Activated CD4-positive, alpha-beta T cell treated with anti-CD3 and anti-CD28 coated beads, Interleukin-2, amount 50 U/mL, for 1 hour (primary cell): ENCODE results near the gene HDAC6.
"Not testable (repeated sequence)": the region's sequence is repeated elsewhere in the genome, so short reads cannot be mapped to it uniquely, and the experiment has no call there.

Experiments
- DNase-seq: peaks from one replicate; pipeline ENCODE4 v3.0.0-alpha.2; 2020

Gene HDAC6

DNA sequence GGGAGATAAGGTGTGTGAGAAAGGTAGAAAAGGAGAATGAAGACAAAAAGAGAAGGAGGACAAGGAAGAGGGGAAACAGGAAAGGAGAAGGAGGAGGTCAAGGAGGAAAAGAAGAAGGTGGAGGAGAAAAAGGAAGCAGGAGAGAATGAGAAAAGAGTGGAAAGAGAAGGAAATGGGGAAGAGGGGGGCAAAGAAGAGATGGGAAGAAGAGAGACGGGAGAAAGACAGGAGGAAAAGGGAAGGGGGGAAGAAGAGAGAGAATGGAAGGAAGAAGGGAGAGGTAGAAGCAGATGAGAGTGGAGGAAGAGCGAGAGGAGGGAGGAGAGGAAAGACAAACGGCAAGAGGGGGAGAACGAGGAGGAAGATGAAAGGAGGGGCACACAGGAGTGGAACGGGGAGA is 11.4 kb upstream of the HDAC6 start:
- DNase-seq: no peak

- no peak for DNase-seq
These were observed 10.6 kb upstream of the HDAC6 start for GRCh38 chrX:48791063-48791820.

GRCh38 chrX:48792219-48792618 is 9.6 kb upstream of the HDAC6 start:
- DNase-seq: no peak

GRCh38 chrX:48793935-48794334 is 7.9 kb upstream of the HDAC6 start:
- no peak for DNase-seq

DNA sequence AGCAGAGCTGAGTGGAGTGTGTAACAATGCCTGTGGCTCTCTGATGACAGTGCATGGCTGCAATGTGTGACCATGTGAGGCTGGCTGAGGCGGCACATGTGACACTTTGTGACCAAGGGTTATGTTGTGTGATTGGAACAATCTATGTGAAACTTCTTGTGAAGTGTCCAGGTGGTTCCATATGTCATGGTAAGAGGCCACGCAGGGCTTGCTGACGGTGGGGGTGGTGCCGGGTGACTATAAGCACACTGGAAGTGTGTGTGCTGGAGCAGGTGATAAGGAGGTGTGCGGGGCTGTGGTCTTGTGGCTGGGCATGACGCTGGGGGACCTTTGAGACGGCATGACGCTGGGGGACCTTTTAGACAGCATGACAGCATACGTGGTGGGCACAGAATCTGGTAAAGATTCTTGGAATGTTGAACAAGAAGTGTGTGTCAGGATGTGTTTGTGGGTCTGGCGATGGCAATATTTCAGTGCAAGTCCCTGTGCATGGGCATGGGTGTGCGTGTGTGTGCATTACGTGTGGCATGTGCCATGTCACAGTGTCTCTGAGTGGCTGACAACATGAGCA is 7.4 kb upstream of the HDAC6 start:
- no peak for DNase-seq

- DNase-seq: no peak
These were observed 6.9 kb upstream of the HDAC6 start for GRCh38 chrX:48794911-48795515.

- DNase-seq: no peak
These were observed 3.5 kb upstream of the HDAC6 start for GRCh38 chrX:48798318-48798717.

DNA sequence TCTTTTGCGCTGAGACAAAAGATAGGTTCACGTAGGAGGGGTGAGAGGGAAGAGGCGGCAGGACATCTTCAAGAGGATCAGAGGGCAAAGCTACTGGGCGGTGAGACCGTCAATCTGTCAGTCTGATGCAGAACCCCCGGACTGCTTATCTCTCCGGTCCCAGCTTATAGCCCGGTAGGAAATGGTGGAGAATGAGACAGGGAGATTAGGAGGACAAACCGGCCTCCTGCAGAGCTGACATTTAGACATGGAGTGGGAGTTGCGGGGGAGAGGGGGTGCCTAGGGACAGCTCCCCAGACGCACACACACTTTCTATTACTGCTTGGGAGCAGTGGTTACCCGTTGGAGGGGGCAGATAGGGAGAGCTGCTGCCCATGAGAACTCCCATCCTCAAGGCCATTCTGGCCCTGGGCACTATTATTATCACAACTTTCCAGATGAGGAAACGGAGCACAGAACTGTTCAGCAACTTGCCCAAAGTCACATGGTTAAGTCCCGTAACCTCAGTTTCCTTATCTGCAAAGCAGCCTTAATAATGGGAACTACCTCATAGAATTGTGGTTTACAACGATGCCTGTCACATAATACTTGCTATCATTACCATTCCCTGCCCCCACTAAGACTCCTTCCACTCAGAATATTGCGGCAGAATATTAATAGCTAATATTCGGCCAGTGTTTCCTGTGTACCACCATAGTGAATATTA is 1.1 kb upstream of the HDAC6 start:
- DNase-seq: no peak

DNA sequence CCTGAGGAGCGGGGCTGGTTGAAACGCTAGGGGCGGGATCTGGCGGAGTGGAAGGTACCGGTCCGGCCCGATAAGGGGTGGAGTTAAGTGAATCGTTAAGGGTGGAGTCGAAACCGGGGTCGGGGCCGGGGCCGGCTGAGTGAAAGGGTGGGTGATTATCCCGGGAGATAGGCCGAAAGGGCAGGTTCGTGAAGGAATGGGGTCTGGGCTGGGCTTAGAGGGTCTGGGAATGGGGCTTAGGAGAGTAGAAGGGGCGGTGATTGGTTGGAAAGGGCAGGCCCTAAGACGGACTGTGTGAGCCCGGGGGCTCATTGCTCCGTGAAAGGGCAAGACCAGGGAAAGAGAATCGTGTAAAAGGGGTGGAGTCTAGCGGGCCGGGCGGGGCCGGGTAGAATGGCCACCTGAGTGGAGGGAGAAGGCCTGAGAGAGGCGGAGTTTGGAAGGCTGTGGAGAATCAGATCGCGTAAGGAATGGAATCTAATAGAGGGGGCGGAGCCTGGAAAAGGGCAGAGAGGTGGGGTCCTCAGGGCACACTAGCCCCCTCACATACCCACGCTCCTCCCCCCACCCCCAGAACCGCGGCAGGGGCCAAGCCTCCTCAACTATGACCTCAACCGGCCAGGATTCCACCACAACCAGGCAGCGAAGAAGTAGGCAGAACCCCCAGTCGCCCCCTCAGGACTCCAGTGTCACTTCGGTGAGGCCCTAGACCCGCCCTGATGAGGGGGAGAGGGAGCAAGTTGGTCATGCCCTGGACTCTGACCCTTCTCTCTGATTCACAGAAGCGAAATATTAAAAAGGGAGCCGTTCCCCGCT is 430 bp downstream of the HDAC6 start:
- peak; percentile 39 for DNase-seq

GRCh38 chrX:48802905-48803200 is 986 bp downstream of the HDAC6 start:
- DNase-seq: no peak

DNA sequence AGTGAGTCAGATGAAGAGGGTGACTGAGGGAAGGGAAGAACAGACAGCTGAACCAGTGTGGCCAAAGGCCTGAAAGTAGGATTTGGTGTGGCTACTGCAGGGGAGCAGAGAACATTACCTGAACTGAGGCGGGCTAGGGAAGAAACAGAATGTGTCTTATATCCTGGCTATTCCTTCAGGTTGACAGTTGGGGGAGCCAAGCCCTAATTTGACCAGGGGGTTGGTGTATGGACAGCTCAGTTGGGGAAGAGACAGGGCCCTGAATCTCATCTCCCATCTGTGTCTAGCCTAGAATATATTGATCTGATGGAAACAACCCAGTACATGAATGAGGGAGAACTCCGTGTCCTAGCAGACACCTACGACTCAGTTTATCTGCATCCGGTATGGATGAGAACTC is 4.2 kb downstream of the HDAC6 start:
- DNase-seq: no peak

- no peak for DNase-seq
These were observed 11.8 kb downstream of the HDAC6 start for GRCh38 chrX:48813644-48814043.

GRCh38 chrX:48814722-48815121 is 12.9 kb downstream of the HDAC6 start:
- no peak for DNase-seq

- no peak for DNase-seq
These were observed 13.4 kb downstream of the HDAC6 start for GRCh38 chrX:48815266-48815665.

DNA sequence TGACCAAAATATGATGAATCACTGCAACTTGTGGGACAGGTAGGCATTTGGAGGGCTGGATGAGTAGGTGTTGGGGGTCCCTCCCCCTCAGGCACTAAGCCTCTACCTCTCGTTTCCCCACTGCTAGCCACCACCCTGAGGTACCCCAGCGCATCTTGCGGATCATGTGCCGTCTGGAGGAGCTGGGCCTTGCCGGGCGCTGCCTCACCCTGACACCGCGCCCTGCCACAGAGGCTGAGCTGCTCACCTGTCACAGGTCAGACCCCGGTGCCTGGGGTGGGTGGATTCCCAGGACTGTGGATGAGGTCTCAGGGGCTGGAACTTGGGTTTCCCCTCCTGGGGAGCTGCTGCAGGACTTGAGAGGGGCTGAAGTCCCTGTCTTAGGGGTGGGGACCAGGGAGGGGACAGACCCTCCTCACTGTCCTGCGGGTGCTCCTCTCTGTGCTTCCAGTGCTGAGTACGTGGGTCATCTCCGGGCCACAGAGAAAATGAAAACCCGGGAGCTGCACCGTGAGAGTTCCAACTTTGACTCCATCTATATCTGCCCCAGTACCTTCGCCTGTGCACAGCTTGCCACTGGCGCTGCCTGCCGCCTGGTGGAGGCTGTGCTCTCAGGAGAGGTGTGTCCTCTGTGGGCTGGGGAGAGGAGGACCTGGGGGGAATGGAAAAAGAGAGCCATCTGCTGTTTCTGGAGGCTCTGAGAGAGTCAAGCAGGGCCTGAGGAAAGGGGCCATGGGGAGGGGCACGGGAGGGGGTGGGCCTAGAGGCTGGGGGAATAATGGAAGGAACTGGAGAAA is 14.3 kb downstream of the HDAC6 start:
- no peak for DNase-seq

GRCh38 chrX:48818098-48818497 is 16.2 kb downstream of the HDAC6 start:
- no peak for DNase-seq

GRCh38 chrX:48818866-48819265 is 17.0 kb downstream of the HDAC6 start:
- no peak for DNase-seq

- DNase-seq: not testable (repeated sequence)
These were observed 17.5 kb downstream of the HDAC6 start for GRCh38 chrX:48819394-48819793.

DNA sequence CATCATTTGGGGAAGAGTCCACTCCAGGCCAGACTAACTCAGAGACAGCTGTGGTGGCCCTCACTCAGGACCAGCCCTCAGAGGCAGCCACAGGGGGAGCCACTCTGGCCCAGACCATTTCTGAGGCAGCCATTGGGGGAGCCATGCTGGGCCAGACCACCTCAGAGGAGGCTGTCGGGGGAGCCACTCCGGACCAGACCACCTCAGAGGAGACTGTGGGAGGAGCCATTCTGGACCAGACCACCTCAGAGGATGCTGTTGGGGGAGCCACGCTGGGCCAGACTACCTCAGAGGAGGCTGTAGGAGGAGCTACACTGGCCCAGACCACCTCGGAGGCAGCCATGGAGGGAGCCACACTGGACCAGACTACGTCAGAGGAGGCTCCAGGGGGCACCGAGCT is 21.2 kb downstream of the HDAC6 start:
- no peak for DNase-seq

GRCh38 chrX:48824066-48824465 is 22.2 kb downstream of the HDAC6 start:
- DNase-seq: no peak

GRCh38 chrX:48826135-48826875 is 24.4 kb downstream of the HDAC6 start, which contains the start of gene ERAS:
Gene ERAS (plus strand): TSS chrX:48826513. CDS start chrX:48829124, 2,611 bp downstream.
- DNase-seq: peak; percentile 9
